Measurements from ENCODE around the gene FYTTD1.

- TF ChIP-seq CTCF (conservative IDR thresholded peaks at IDR 0.05; ENCODE audit: low read length) = no peak
- no peak for TF ChIP-seq EZH2phosphoT487 (IDR thresholded peaks at IDR 0.05; ENCODE audit: borderline replicate concordance, low read depth, low read length)
Measured at GRCh38 chr3:197709135-197709534, 40.5 kb upstream of the FYTTD1 start.
